ENCODE results near the gene NEK5.

NEK5 gene

GRCh38 chr13:52027832-52028231, 101.0 kb downstream of the NEK5 start:
- Histone ChIP-seq H3K36me3 (ENCODE audit: control insufficient read depth, insufficient read depth, low read length, severe bottlenecking) (peaks cover 38% of the 10 kb centered on the region), H3K4me1 (ENCODE audit: control insufficient read depth, insufficient read depth, low read length) (peaks cover 9% of the 10 kb centered on the region), H3K4me3 (ENCODE audit: low read length) (no peak overlapping the region), H3K9ac (ENCODE audit: low read length) (no peak overlapping the region), H3K9me3 (ENCODE audit: control insufficient read depth, low read length) (no peaks in the 10 kb centered on the region), H3K27me3 (replicated peaks; ENCODE audit: control insufficient read depth, insufficient read depth, low read length) (no peaks in the 10 kb centered on the region)
- no peak for DNase-seq (ENCODE audit: low read depth)

GRCh38 chr13:52026246-52026626, 102.6 kb downstream of the NEK5 start:
- Histone ChIP-seq H3K4me1 (ENCODE audit: control insufficient read depth, insufficient read depth, low read length) (peaks cover 9% of the 10 kb centered on the region), H3K4me3 (ENCODE audit: low read length) (no peak overlapping the region), H3K9ac (ENCODE audit: low read length) (no peak overlapping the region), H3K36me3 (ENCODE audit: control insufficient read depth, insufficient read depth, low read length, severe bottlenecking) (peaks cover 51% of the 10 kb centered on the region), H3K27me3 (replicated peaks; ENCODE audit: control insufficient read depth, insufficient read depth, low read length) (no peaks in the 10 kb centered on the region), H3K9me3 (ENCODE audit: control insufficient read depth, low read length) (no peaks in the 10 kb centered on the region)
- DNase-seq (ENCODE audit: low read depth), result no peak

- Histone ChIP-seq H3K9me3 (ENCODE audit: control insufficient read depth, low read length) (no peaks in the 10 kb centered on the region), H3K36me3 (ENCODE audit: control insufficient read depth, insufficient read depth, low read length, severe bottlenecking) (peaks cover 57% of the 10 kb centered on the region)
- no peak for DNase-seq (ENCODE audit: low read depth)
These were observed 103.2 kb downstream of the NEK5 start for GRCh38 chr13:52025475-52026245.

GRCh38 chr13:52024481-52024880, 104.4 kb downstream of the NEK5 start, which contains the start of gene UTP14C:
Gene UTP14C, plus strand, starts transcription at chr13:52024691. Its CDS starts 4,114 bp downstream, at chr13:52028805.
- Histone ChIP-seq H3K4me3 (ENCODE audit: low read length) (no peak within 1 kb of the TSS), H3K9ac (ENCODE audit: low read length) (no peak within 1 kb of the TSS), H3K27me3 (replicated peaks; ENCODE audit: control insufficient read depth, insufficient read depth, low read length) (no peaks in the 10 kb centered on the region), H3K36me3 (ENCODE audit: control insufficient read depth, insufficient read depth, low read length, severe bottlenecking) (peaks cover 69% of the 10 kb centered on the region), H3K4me1 (ENCODE audit: control insufficient read depth, insufficient read depth, low read length) (peaks cover 9% of the 10 kb centered on the region), H3K9me3 (ENCODE audit: control insufficient read depth, low read length) (no peaks in the 10 kb centered on the region)
- DNase-seq (ENCODE audit: low read depth), result no peak

More at GRCh38 chr13:52025475-52026245, 103.2 kb downstream of the NEK5 start:
- peaks cover 9% of the 10 kb centered on the region for H3K4me1 ChIP-seq (ENCODE audit: control insufficient read depth, insufficient read depth, low read length)
- no peaks in the 10 kb centered on the region for H3K27me3 ChIP-seq (replicated peaks; ENCODE audit: control insufficient read depth, insufficient read depth, low read length)
- H3K9ac ChIP-seq (ENCODE audit: low read length), result no peak overlapping the region
- H3K4me3 ChIP-seq (ENCODE audit: low read length), result no peak overlapping the region

GRCh38 chr13:52022356-52022755, 106.5 kb downstream of the NEK5 start:
- H3K36me3 ChIP-seq (ENCODE audit: control insufficient read depth, insufficient read depth, low read length, severe bottlenecking), result peaks cover 66% of the 10 kb centered on the region
- no peak overlapping the region for H3K4me3 ChIP-seq (ENCODE audit: low read length)
- DNase-seq (ENCODE audit: low read depth), result no peak
- H3K9me3 ChIP-seq (ENCODE audit: control insufficient read depth, low read length), result no peaks in the 10 kb centered on the region
- peaks cover 9% of the 10 kb centered on the region for H3K4me1 ChIP-seq (ENCODE audit: control insufficient read depth, insufficient read depth, low read length)
- H3K9ac ChIP-seq (ENCODE audit: low read length), result no peak overlapping the region
- no peaks in the 10 kb centered on the region for H3K27me3 ChIP-seq (replicated peaks; ENCODE audit: control insufficient read depth, insufficient read depth, low read length)

GRCh38 chr13:52020191-52020590, 108.7 kb downstream of the NEK5 start:
- Histone ChIP-seq H3K36me3 (ENCODE audit: control insufficient read depth, insufficient read depth, low read length, severe bottlenecking) (peaks cover 66% of the 10 kb centered on the region), H3K4me1 (ENCODE audit: control insufficient read depth, insufficient read depth, low read length) (peaks cover under 1% of the 10 kb centered on the region)
- DNase-seq (ENCODE audit: low read depth), result no peak

GRCh38 chr13:52016296-52016695, 112.6 kb downstream of the NEK5 start:
- no peak overlapping the region for H3K9ac ChIP-seq (ENCODE audit: low read length)

More at GRCh38 chr13:52020191-52020590, 108.7 kb downstream of the NEK5 start:
- Histone ChIP-seq H3K4me3 (ENCODE audit: low read length) (no peak overlapping the region), H3K9ac (ENCODE audit: low read length) (no peak overlapping the region), H3K27me3 (replicated peaks; ENCODE audit: control insufficient read depth, insufficient read depth, low read length) (no peaks in the 10 kb centered on the region), H3K9me3 (ENCODE audit: control insufficient read depth, low read length) (no peaks in the 10 kb centered on the region)

GRCh38 chr13:52012512-52012836, 116.4 kb downstream of the NEK5 start:
- Histone ChIP-seq H3K4me1 (ENCODE audit: control insufficient read depth, insufficient read depth, low read length) (peaks cover 15% of the 10 kb centered on the region), H3K9ac (ENCODE audit: low read length) (peak overlapping the region; percentile 95), H3K36me3 (ENCODE audit: control insufficient read depth, insufficient read depth, low read length, severe bottlenecking) (no peaks in the 10 kb centered on the region), H3K9me3 (ENCODE audit: control insufficient read depth, low read length) (no peaks in the 10 kb centered on the region), H3K4me3 (ENCODE audit: low read length) (peak overlapping the region; percentile 99), H3K27me3 (replicated peaks; ENCODE audit: control insufficient read depth, insufficient read depth, low read length) (peaks cover 15% of the 10 kb centered on the region)
- DNase-seq (ENCODE audit: low read depth), result no peak

More at GRCh38 chr13:52016296-52016695, 112.6 kb downstream of the NEK5 start:
- no peak overlapping the region for H3K4me3 ChIP-seq (ENCODE audit: low read length)
- H3K27me3 ChIP-seq (replicated peaks; ENCODE audit: control insufficient read depth, insufficient read depth, low read length), result no peaks in the 10 kb centered on the region
- peaks cover 32% of the 10 kb centered on the region for H3K36me3 ChIP-seq (ENCODE audit: control insufficient read depth, insufficient read depth, low read length, severe bottlenecking)
- peaks cover 11% of the 10 kb centered on the region for H3K4me1 ChIP-seq (ENCODE audit: control insufficient read depth, insufficient read depth, low read length)
- DNase-seq (ENCODE audit: low read depth), result no peak
- no peaks in the 10 kb centered on the region for H3K9me3 ChIP-seq (ENCODE audit: control insufficient read depth, low read length)

GRCh38 chr13:52011632-52012511, 117.0 kb downstream of the NEK5 start, which contains the start of gene ALG11:
Gene ALG11, plus strand, starts transcription at chr13:52012398. Its CDS starts 21 bp downstream, at chr13:52012419.
- H3K27me3 ChIP-seq (replicated peaks; ENCODE audit: control insufficient read depth, insufficient read depth, low read length), result peaks cover 17% of the 10 kb centered on the region
- H3K9me3 ChIP-seq (ENCODE audit: control insufficient read depth, low read length), result no peaks in the 10 kb centered on the region
- DNase-seq (ENCODE audit: low read depth), result peak; percentile 100
- peaks cover 15% of the 10 kb centered on the region for H3K4me1 ChIP-seq (ENCODE audit: control insufficient read depth, insufficient read depth, low read length)
- H3K9ac ChIP-seq (ENCODE audit: low read length), result peak within 1 kb of the TSS; percentile 95
- no peaks in the 10 kb centered on the region for H3K36me3 ChIP-seq (ENCODE audit: control insufficient read depth, insufficient read depth, low read length, severe bottlenecking)
- H3K4me3 ChIP-seq (ENCODE audit: low read length), result peak within 1 kb of the TSS; percentile 99

GRCh38 chr13:52010890-52011631, 117.8 kb downstream of the NEK5 start, which contains the start of gene ATP7B:
Gene ATP7B, minus strand, starts transcription at chr13:52011450. Its CDS starts 113 bp downstream, at chr13:52011337.
- peaks cover 15% of the 10 kb centered on the region for H3K4me1 ChIP-seq (ENCODE audit: control insufficient read depth, insufficient read depth, low read length)
- peak; percentile 55 for DNase-seq (ENCODE audit: low read depth)
- H3K9me3 ChIP-seq (ENCODE audit: control insufficient read depth, low read length), result no peaks in the 10 kb centered on the region
- peak within 1 kb of the TSS; percentile 95 for H3K9ac ChIP-seq (ENCODE audit: low read length)
- H3K27me3 ChIP-seq (replicated peaks; ENCODE audit: control insufficient read depth, insufficient read depth, low read length), result peaks cover 19% of the 10 kb centered on the region
- H3K36me3 ChIP-seq (ENCODE audit: control insufficient read depth, insufficient read depth, low read length, severe bottlenecking), result no peaks in the 10 kb centered on the region
- H3K4me3 ChIP-seq (ENCODE audit: low read length), result peak within 1 kb of the TSS; percentile 99
